Kidney tubule cell (primary cell): Measurements from ENCODE around the gene APBB1IP.
"Not testable (repeated sequence)": the region's sequence is repeated elsewhere in the genome, so short reads cannot be mapped to it uniquely, and the experiment has no call there.

ENCODE experiments used
- DNase-seq: peaks from one replicate; pipeline ENCODE4 v3.0.0-alpha.2; 2018; ENCODE audit warnings: low spot score

Gene APBB1IP

GRCh38 chr10:26441491-26442214 is 3.5 kb downstream of the APBB1IP start:
- DNase-seq, result peak; percentile 86

GRCh38 chr10:26445411-26446031 is 7.4 kb downstream of the APBB1IP start:
- no peak for DNase-seq

- DNase-seq, result no peak
Measured at GRCh38 chr10:26446258-26446657, 8.1 kb downstream of the APBB1IP start.

GRCh38 chr10:26448292-26448691 is 10.2 kb downstream of the APBB1IP start:
- no peak for DNase-seq

- DNase-seq, result no peak
Measured at GRCh38 chr10:26448706-26449435, 10.7 kb downstream of the APBB1IP start.

- DNase-seq, result no peak
Measured at GRCh38 chr10:26449726-26450125, 11.6 kb downstream of the APBB1IP start.

GRCh38 chr10:26451903-26452302 is 13.8 kb downstream of the APBB1IP start:
- DNase-seq, result no peak

GRCh38 chr10:26453850-26454249 is 15.7 kb downstream of the APBB1IP start:
- no peak for DNase-seq

- DNase-seq, result no peak
Measured at GRCh38 chr10:26454891-26455290, 16.8 kb downstream of the APBB1IP start.

GRCh38 chr10:26455567-26456315 is 17.6 kb downstream of the APBB1IP start:
- no peak for DNase-seq

- no peak for DNase-seq
Measured at GRCh38 chr10:26457088-26457487, 18.9 kb downstream of the APBB1IP start.

- no peak for DNase-seq
Measured at GRCh38 chr10:26460736-26461135, 22.6 kb downstream of the APBB1IP start.

- no peak for DNase-seq
Measured at GRCh38 chr10:26463986-26464385, 25.8 kb downstream of the APBB1IP start.

- DNase-seq, result peak; percentile 26
Measured at GRCh38 chr10:26464632-26465280, 26.6 kb downstream of the APBB1IP start.

GRCh38 chr10:26466531-26466930 is 28.4 kb downstream of the APBB1IP start:
- not testable (repeated sequence) for DNase-seq

GRCh38 chr10:26467639-26468038 is 29.5 kb downstream of the APBB1IP start:
- DNase-seq, result no peak

GRCh38 chr10:26468291-26468690 is 30.1 kb downstream of the APBB1IP start:
- peak; percentile 91 for DNase-seq

GRCh38 chr10:26468700-26469099 is 30.6 kb downstream of the APBB1IP start:
- peak; percentile 57 for DNase-seq

GRCh38 chr10:26472492-26472778 is 34.3 kb downstream of the APBB1IP start:
- DNase-seq, result no peak

- no peak for DNase-seq
Measured at GRCh38 chr10:26474026-26474425, 35.9 kb downstream of the APBB1IP start.

GRCh38 chr10:26474845-26475244 is 36.7 kb downstream of the APBB1IP start:
- not testable (repeated sequence) for DNase-seq

- no peak for DNase-seq
Measured at GRCh38 chr10:26475386-26475785, 37.2 kb downstream of the APBB1IP start.
